GM18517 (cell line): ENCODE results near the gene CIAO3.
A peak's percentile ranks its signal among the peaks of the same experiment; 100 is the strongest.
"Not testable (repeated sequence)": the region's sequence is repeated elsewhere in the genome, so short reads cannot be mapped to it uniquely, and the experiment has no call there.

Source experiments
- ATAC-seq: cut with Tn5 transposase; IDR thresholded peaks from one replicate; pipeline ENCODE4 v1.9.1; 2021; ENCODE audit warnings: mild to moderate bottlenecking, moderate library complexity; ENCODE audit not compliant: unreplicated experiment

The CIAO3 gene

GRCh38 chr16:725041-725376, 15.8 kb downstream of the CIAO3 start:
- no peak for ATAC-seq

GRCh38 chr16:724188-725040, 16.4 kb downstream of the CIAO3 start:
- no peak for ATAC-seq

GRCh38 chr16:723695-724094, 17.1 kb downstream of the CIAO3 start:
- ATAC-seq: no peak

GRCh38 chr16:722835-723633, 17.8 kb downstream of the CIAO3 start:
- no peak for ATAC-seq

- no peak for ATAC-seq
Measured at GRCh38 chr16:721765-722540, 18.8 kb downstream of the CIAO3 start.

GRCh38 chr16:720990-721764, 19.6 kb downstream of the CIAO3 start, which contains the start of gene ANTKMT:
Gene ANTKMT (plus strand): TSS chr16:721146. CDS start chr16:721275, 129 bp downstream.
- peak; percentile 67 for ATAC-seq

GRCh38 chr16:720447-720989, 20.3 kb downstream of the CIAO3 start:
- peak; percentile 10 for ATAC-seq

- peak; percentile 22 for ATAC-seq
Measured at GRCh38 chr16:719815-720446, 20.9 kb downstream of the CIAO3 start.

GRCh38 chr16:718922-719321, 21.9 kb downstream of the CIAO3 start:
- ATAC-seq: no peak

GRCh38 chr16:718389-718788, 22.4 kb downstream of the CIAO3 start:
- ATAC-seq: no peak

GRCh38 chr16:717450-718245, 23.1 kb downstream of the CIAO3 start:
- ATAC-seq: no peak

GRCh38 chr16:716768-717325, 23.9 kb downstream of the CIAO3 start:
- no peak for ATAC-seq

- no peak for ATAC-seq
Measured at GRCh38 chr16:716200-716568, 24.6 kb downstream of the CIAO3 start.

- ATAC-seq: no peak
Measured at GRCh38 chr16:715477-716199, 25.2 kb downstream of the CIAO3 start.

- no peak for ATAC-seq
Measured at GRCh38 chr16:714558-715476, 26.0 kb downstream of the CIAO3 start, which contains the start of gene METRN. Gene METRN (plus strand): TSS chr16:715118. CDS start chr16:715290, 172 bp downstream.

GRCh38 chr16:714079-714478, 26.7 kb downstream of the CIAO3 start:
- no peak for ATAC-seq

GRCh38 chr16:712740-713250, 28.0 kb downstream of the CIAO3 start:
- not testable (repeated sequence) for ATAC-seq
